ENCODE measurements around the gene ACP7.
"Not testable (repeated sequence)": the region's sequence is repeated elsewhere in the genome, so short reads cannot be mapped to it uniquely, and the experiment has no call there.

The ACP7 gene

GRCh38 chr19:39090881-39091280, 6.7 kb downstream of the ACP7 start:
- no peak for ATAC-seq
- TF ChIP-seq GLIS3 (CRISPR knock-in tag; IDR thresholded peaks at IDR 0.05) (no peak), PPARA (CRISPR knock-in tag; IDR thresholded peaks at IDR 0.05; ENCODE audit: borderline replicate concordance) (no peak), ZNF8 (CRISPR knock-in tag; IDR thresholded peaks at IDR 0.05) (no peak), OSR1 (CRISPR knock-in tag; IDR thresholded peaks at IDR 0.05) (no peak), CSRNP3 (CRISPR knock-in tag; IDR thresholded peaks at IDR 0.05) (no peak), RARB (CRISPR knock-in tag; IDR thresholded peaks at IDR 0.05) (no peak), ZNF70 (CRISPR knock-in tag; IDR thresholded peaks at IDR 0.05) (no peak), ISL1 (CRISPR knock-in tag; IDR thresholded peaks at IDR 0.05) (no peak), ZNF565 (CRISPR knock-in tag; conservative IDR thresholded peaks at IDR 0.05; ENCODE audit: low read depth) (no peak), ESRRG (CRISPR knock-in tag; IDR thresholded peaks at IDR 0.05) (no peak), ZFP3 (CRISPR knock-in tag; IDR thresholded peaks at IDR 0.05) (no peak), POU6F1 (CRISPR knock-in tag; IDR thresholded peaks at IDR 0.05; ENCODE audit: borderline replicate concordance, low read depth) (no peak), ZC3H10 (CRISPR knock-in tag; IDR thresholded peaks at IDR 0.05) (no peak), CREB5 (CRISPR knock-in tag; IDR thresholded peaks at IDR 0.05; ENCODE audit: low read depth) (no peak), ZFP30 (CRISPR knock-in tag; IDR thresholded peaks at IDR 0.05) (no peak), TOX (CRISPR knock-in tag; IDR thresholded peaks at IDR 0.05; ENCODE audit: borderline replicate concordance) (no peak), PATZ1 (CRISPR knock-in tag; IDR thresholded peaks at IDR 0.05; ENCODE audit: borderline replicate concordance) (no peak), ARNTL (CRISPR knock-in tag; IDR thresholded peaks at IDR 0.05; ENCODE audit: borderline replicate concordance, low read depth) (no peak), TCF4 (CRISPR knock-in tag; IDR thresholded peaks at IDR 0.05; ENCODE audit: borderline replicate concordance) (no peak)

GRCh38 chr19:39095799-39096540, 11.8 kb downstream of the ACP7 start:
- ATAC-seq = not testable (repeated sequence)

- no peak for ATAC-seq
- TF ChIP-seq OSR1 (CRISPR knock-in tag; IDR thresholded peaks at IDR 0.05) (no peak), CREB5 (CRISPR knock-in tag; IDR thresholded peaks at IDR 0.05; ENCODE audit: low read depth) (no peak), PATZ1 (CRISPR knock-in tag; IDR thresholded peaks at IDR 0.05; ENCODE audit: borderline replicate concordance) (no peak), CSRNP3 (CRISPR knock-in tag; IDR thresholded peaks at IDR 0.05) (no peak), RARB (CRISPR knock-in tag; IDR thresholded peaks at IDR 0.05) (no peak), ZNF565 (CRISPR knock-in tag; conservative IDR thresholded peaks at IDR 0.05; ENCODE audit: low read depth) (no peak)
Observed at GRCh38 chr19:39097299-39097698, 13.1 kb downstream of the ACP7 start.
